Prostate gland (tissue), 2 donors: ENCODE measurements around the gene ACIN1. TPM values are rescaled to one million over a fixed set of nuclear protein-coding genes. Genes with fewer than 3 reads are reported as not detected.

Source experiments
- DNase-seq: peaks from one replicate; pipeline ENCODE4 v3.0.0-alpha.2; 2019; ENCODE audit warnings: low spot score
- H3K27ac ChIP-seq, 2 donors: fragments of 200-600 bp; sonication (generic); 2 replicates each; pipeline ENCODE4 v1.5.1; 2017 to 2019
- H3K27me3 ChIP-seq: fragments of 200-600 bp; sonication (generic); replicated peaks from 2 replicates; pipeline ENCODE4 v1.5.1; 2019; ENCODE audit not compliant: insufficient read depth
- H3K36me3 ChIP-seq, 2 donors: fragments of 200-600 bp; sonication (generic); 1 replicate in 1 of 2; 2 replicates in 1 of 2; pipeline versions ENCODE4 v1.5.1 to v1.8.1; 2017 to 2019
- H3K4me1 ChIP-seq: fragments of 200-600 bp; sonication (generic); replicated peaks from 2 replicates; pipeline ENCODE4 v1.5.1; 2019
- H3K4me3 ChIP-seq, 2 donors: fragments of 200-600 bp; sonication (generic); 2 replicates each; pipeline ENCODE4 v1.5.1; 2017 to 2019
- H3K9me3 ChIP-seq: fragments of 200-600 bp; sonication (generic); 2 replicates; pipeline ENCODE4 v1.5.1; 2017
- POLR2A ChIP-seq: fragments of 450-650 bp; IDR thresholded peaks from one replicate; pipeline ENCODE4 v1.6.1; 2016; ENCODE audit warnings: antibody characterized with exemption, mild to moderate bottlenecking
- POLR2AphosphoS5 ChIP-seq: sonication (generic); formaldehyde crosslinking; IDR thresholded peaks from one replicate; pipeline ENCODE4 v1.6.1; 2017; ENCODE audit warnings: antibody characterized with exemption
- WGBS: methylation state at CpG from one replicate; pipeline ENCODE4 v1.1.5; 2018; 5-methylcytosine and 5-hydroxymethylcytosine counted together
- intact Hi-C: fragments of 100-400 bp; cut with DNase I; formaldehyde crosslinking; loops from one replicate; pipeline ENCODE4 v1.14.2; 2022
- total RNA-seq, 2 donors: library from RNA; depleted of rRNA; stranded (reverse); fragments of >200 nt; gene quantifications; one replicate each; pipeline ENCODE4 v1.1.0, GENCODE V29; 2016
- TF ChIP-seq, protein P1 (sequence below), 4 experiments: fragments of 200-600 bp in 2 of 4; fragments of 450-650 bp in 2 of 4; sonication (generic) in 2 of 4; IDR thresholded peaks; 1 replicate in 3 of 4; 2 replicates in 1 of 4; pipeline ENCODE4 v1.5.1; 2016 to 2019; ENCODE audit warnings: antibody characterized with exemption in 4 of 4, mild to moderate bottlenecking in 2 of 4, moderate library complexity in 2 of 4

The ACIN1 gene
- total RNA-seq, 2 donors from 2014 or later: 86.6 to 168 TPM

DNA sequence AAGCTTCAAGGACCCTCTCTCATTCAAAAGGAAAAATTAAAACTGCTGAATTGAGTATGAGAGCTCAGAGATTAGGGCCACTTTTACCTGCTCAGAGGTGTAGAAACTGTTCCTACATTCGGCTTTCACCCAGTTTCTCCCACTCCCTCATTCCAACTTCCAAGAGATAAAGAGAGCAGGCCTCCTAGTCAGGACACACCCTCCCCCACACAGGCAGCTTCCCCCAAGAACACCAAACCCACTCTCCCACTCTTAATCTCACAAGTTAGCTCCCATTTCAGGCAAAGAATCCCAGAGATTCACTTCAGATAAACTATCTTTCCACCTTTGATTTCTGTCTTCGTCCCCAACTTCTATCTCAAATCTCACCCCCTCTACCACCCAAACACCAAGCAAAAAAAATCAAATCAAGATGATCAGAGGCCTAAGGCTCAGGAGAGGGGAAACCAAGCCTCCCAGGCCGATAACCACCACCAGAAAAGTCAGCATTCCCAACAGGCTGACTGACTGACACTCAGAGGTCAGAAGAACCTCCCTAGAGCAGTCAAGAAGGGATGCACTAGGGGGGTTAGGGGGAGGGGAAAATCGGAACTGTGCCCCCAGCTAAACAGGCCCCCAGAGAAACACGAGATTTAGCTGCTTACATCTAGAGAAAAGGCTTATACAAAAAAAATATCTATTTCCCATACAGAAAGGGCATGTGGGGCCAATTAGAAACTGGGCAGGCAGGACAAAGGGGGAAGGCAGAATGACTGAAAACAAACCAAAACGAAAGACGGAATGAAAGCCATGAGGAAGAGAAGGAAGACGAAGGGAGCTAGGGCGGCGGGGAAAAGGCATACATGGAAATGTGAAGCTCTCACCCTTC is 24.4 kb downstream of the ACIN1 start:
- Histone ChIP-seq H3K36me3 (peaks cover 6 to 8% of the 10 kb centered on the region in 2 donors), H3K9me3 (no peaks in the 10 kb centered on the region), H3K4me3 (peak overlapping the region; percentile 44 to 55), H3K27me3 (no peaks in the 10 kb centered on the region), H3K27ac (peak overlapping the region; percentile 80 to 81), H3K4me1 (peaks cover 25% of the 10 kb centered on the region)
- TF ChIP-seq POLR2AphosphoS5 (no peak), POLR2A (no peak)
- TF ChIP-seq, protein P1, sequence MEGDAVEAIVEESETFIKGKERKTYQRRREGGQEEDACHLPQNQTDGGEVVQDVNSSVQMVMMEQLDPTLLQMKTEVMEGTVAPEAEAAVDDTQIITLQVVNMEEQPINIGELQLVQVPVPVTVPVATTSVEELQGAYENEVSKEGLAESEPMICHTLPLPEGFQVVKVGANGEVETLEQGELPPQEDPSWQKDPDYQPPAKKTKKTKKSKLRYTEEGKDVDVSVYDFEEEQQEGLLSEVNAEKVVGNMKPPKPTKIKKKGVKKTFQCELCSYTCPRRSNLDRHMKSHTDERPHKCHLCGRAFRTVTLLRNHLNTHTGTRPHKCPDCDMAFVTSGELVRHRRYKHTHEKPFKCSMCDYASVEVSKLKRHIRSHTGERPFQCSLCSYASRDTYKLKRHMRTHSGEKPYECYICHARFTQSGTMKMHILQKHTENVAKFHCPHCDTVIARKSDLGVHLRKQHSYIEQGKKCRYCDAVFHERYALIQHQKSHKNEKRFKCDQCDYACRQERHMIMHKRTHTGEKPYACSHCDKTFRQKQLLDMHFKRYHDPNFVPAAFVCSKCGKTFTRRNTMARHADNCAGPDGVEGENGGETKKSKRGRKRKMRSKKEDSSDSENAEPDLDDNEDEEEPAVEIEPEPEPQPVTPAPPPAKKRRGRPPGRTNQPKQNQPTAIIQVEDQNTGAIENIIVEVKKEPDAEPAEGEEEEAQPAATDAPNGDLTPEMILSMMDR (IDR thresholded peaks at IDR 0.05): no peak
- 9% methylated on average over 10 of the region's 10 CpGs for WGBS
- DNase-seq: no peak
- intact Hi-C loops: no loop called here

DNA sequence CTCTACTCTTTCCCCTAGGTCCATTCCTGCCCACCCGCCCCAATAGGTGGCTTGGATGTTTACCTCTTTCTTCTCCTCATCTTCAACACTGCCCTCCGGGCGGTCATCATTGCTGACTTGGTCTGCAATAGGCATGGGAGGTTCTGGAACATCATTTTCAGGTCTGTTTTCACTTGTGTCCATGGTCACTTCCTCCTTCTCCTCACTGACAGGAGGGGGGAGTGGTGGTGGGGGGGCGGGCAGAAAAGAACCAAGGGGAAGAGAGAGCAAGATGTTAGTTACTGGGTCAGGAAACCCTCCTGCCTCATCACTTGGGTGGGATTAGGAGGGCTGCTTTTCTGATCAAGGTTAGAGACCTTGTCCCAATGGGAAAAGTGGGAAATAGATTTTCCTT is 25.5 kb downstream of the ACIN1 start:
- WGBS: 85% methylated on average over 4 of the region's 4 CpGs
- no peak for DNase-seq
- intact Hi-C loops: no loop called here
- H3K4me3 ChIP-seq: no peak overlapping the region
- peaks cover 25% of the 10 kb centered on the region for H3K4me1 ChIP-seq
- H3K9me3 ChIP-seq: no peaks in the 10 kb centered on the region
- H3K27me3 ChIP-seq: no peaks in the 10 kb centered on the region
- TF ChIP-seq POLR2A: no peak
- TF ChIP-seq, protein P1 (IDR thresholded peaks at IDR 0.05): no peak
- no peak for TF ChIP-seq POLR2AphosphoS5
- H3K36me3 ChIP-seq: peaks cover 6 to 10% of the 10 kb centered on the region in 2 donors
- H3K27ac ChIP-seq: peak overlapping the region in 1 of 2 donors; percentile 26

DNA sequence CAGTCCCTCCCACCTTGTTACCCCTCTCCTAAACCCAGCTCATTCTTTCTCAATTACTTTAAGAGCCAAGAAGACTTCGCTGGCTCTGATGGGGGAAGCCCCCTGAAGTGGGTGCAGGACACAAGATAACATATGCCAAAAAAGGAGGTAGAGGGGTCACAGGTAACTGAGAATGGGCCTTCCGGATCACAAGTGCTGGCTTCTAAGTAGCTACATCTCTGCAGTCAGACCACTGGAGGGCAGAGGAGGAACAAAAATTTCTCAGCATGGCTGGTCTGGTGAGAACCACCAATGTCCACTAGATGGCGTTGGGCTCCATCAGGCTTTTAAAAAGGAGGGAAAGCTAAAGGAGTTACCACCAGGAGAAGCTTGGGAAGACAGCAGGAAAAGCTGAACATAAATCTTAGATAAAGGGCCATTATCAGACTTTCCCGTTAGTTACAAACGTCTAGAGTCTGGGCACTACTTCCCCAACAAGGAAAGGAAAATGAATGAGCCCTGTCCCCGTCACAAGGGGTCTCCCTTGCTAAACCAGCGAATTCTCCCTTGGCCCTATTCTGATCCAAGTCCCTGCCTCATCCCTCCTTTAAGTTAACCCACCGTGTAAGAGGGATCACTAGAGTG is 26.0 kb downstream of the ACIN1 start:
- H3K9me3 ChIP-seq: no peaks in the 10 kb centered on the region
- TF ChIP-seq POLR2A (no peak), POLR2AphosphoS5 (peak; percentile 75)
- TF ChIP-seq, protein P1 (IDR thresholded peaks at IDR 0.05): peak; percentile 87 to 98 (median 97)
- peaks cover 25% of the 10 kb centered on the region for H3K4me1 ChIP-seq
- H3K36me3 ChIP-seq: peaks cover 6 to 15% of the 10 kb centered on the region in 2 donors
- H3K27ac ChIP-seq: peak overlapping the region in 1 of 2 donors; percentile 26
- WGBS: 25% methylated on average over 8 of the region's 8 CpGs
- intact Hi-C loops: no loop called here
- H3K4me3 ChIP-seq: no peak overlapping the region
- peak; percentile 81 for DNase-seq
- H3K27me3 ChIP-seq: no peaks in the 10 kb centered on the region

DNA sequence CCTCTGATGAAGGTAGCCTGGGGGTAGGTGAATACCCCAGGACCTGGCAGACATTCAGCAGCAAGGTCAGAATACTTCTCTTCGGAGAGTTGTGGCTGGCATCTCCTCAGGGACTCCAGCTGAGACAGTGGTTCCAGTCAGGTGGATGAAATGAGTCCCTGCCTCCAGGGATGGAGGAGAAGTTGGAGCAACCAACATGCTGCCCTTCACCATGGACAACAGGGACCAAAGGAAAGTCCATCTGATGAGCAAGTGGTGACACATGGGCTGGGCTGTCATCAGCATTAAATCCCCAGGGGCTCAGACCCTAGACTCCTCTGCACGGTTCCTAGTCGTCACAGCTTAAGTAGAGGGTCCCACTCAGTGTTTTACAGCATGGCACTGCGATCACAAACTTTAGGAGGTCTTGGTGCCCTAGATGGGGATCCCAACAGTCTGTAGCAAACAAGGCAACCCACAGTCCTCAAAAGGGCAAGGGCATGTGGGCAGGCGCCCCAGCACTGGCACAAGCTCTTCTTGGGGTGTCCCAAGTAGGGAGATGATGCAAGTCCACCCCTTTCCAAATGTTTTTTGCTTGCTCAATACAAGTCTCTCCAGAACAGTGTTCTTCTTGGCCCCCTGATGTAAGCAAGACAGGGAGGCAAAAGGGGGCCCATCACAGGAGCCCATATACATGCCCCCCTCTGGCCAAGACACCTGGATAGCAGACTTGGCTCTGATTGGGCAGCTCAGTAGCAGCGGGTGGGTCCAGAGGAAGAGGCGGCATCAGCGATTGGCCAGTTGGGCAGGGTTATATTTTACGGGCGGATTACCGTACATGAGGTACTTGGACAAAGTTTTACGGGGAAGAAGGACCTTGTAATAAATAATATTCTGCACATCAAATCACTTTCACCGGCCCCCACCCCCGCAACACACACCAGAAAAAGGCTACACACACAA is 26.8 kb downstream of the ACIN1 start:
- WGBS: 59% methylated on average over 14 of the region's 14 CpGs
- no peak for DNase-seq
- intact Hi-C loops: no loop called here
- H3K27me3 ChIP-seq: no peaks in the 10 kb centered on the region
- TF ChIP-seq POLR2A (no peak), POLR2AphosphoS5 (no peak)
- TF ChIP-seq, protein P1 (IDR thresholded peaks at IDR 0.05): no peak
- no peak overlapping the region for H3K4me3 ChIP-seq
- no peaks in the 10 kb centered on the region for H3K9me3 ChIP-seq
- peaks cover 10 to 23% of the 10 kb centered on the region in 2 donors for H3K36me3 ChIP-seq
- H3K4me1 ChIP-seq: peaks cover 25% of the 10 kb centered on the region
- peak overlapping the region in 1 of 2 donors; percentile 26 for H3K27ac ChIP-seq
